Caco-2 (cell line): Measurements from ENCODE around the gene FUT8. TPM values are rescaled to one million over a fixed set of nuclear protein-coding genes. Genes with fewer than 3 reads are reported as not detected.

Experiments
- BruUV-seq: library from RNA; stranded (reverse); fragments of 400-500 nt; replicated peaks from 2 replicates; lab custom pipeline; 2021; lab: Mats Ljungman, UMichigan
- CTCF ChIA-PET: fragments of 300-600 bp; sonication (Branson Sonifier 250); formaldehyde crosslinking; loops from one replicate; lab custom pipeline; 2022; ENCODE audit warnings: antibody characterized with exemption; lab: Charles Lee
- POLR2A ChIA-PET: fragments of 300-600 bp; sonication (Branson Sonifier 250); formaldehyde crosslinking; loops from one replicate; lab custom pipeline; 2022; ENCODE audit warnings: antibody characterized with exemption; lab: Charles Lee
- DNase-seq, 2 experiments: peaks; one replicate each; pipeline versions ENCODE4 v3.0.0 to v3.0.0-alpha.2; 2020 to 2022
- H3K27me3 ChIP-seq: replicated peaks from 2 replicates; pipeline ENCODE4 v1.6.0; 2011; ENCODE audit warnings: low read length; ENCODE audit not compliant: control insufficient read depth, insufficient read depth
- H3K36me3 ChIP-seq: 2 replicates; pipeline ENCODE4 v1.5.1; 2011; ENCODE audit warnings: low read length; ENCODE audit not compliant: control insufficient read depth, insufficient read depth
- H3K4me1 ChIP-seq: fragments of 250-450 bp; sonication (Bioruptor Pico); 2 replicates; pipeline ENCODE4 v1.5.1; 2020; ENCODE audit warnings: mild to moderate bottlenecking
- H3K4me3 ChIP-seq: 2 replicates; pipeline ENCODE4 v1.5.1; 2011; ENCODE audit warnings: low read depth, mild to moderate bottlenecking, control low read depth, low read length
- H3K9me3 ChIP-seq: fragments of 250-450 bp; sonication (Bioruptor Pico); 2 replicates; pipeline ENCODE4 v1.5.1; 2020; ENCODE audit warnings: mild to moderate bottlenecking, moderate library complexity
- H3K27ac Mint-ChIP-seq: one replicate; pipeline ENCODE4 v1.8.0; 2022; ENCODE audit warnings: mixed read lengths; ENCODE audit not compliant: unreplicated experiment
- H3K27me3 Mint-ChIP-seq: one replicate; pipeline ENCODE4 v1.8.0; 2022; ENCODE audit warnings: mixed read lengths; ENCODE audit not compliant: insufficient read depth, unreplicated experiment
- H3K36me3 Mint-ChIP-seq: one replicate; pipeline ENCODE4 v1.8.0; 2022; ENCODE audit warnings: mild to moderate bottlenecking, mixed read lengths; ENCODE audit not compliant: insufficient read depth, unreplicated experiment
- H3K4me1 Mint-ChIP-seq: one replicate; pipeline ENCODE4 v1.8.0; 2022; ENCODE audit warnings: low read depth, mixed read lengths; ENCODE audit not compliant: unreplicated experiment
- H3K4me3 Mint-ChIP-seq: one replicate; pipeline ENCODE4 v1.8.0; 2022; ENCODE audit warnings: mild to moderate bottlenecking, moderate library complexity, mixed read lengths; ENCODE audit not compliant: unreplicated experiment
- H3K9me3 Mint-ChIP-seq: one replicate; pipeline ENCODE4 v1.8.0; 2022; ENCODE audit warnings: mixed read lengths; ENCODE audit not compliant: unreplicated experiment
- CTCF ChIP-seq, 2 experiments: fragments of 200-600 bp in 1 of 2; IDR thresholded peaks; 1 replicate in 1 of 2; 2 replicates in 1 of 2; pipeline versions ENCODE4 v1.5.1 to v1.8.0; 2011 to 2022; ENCODE audit warnings: antibody characterized with exemption in 1 of 2, control low read depth in 1 of 2, inconsistent platforms in 1 of 2, low read depth in 1 of 2, low read length in 1 of 2, mild to moderate bottlenecking in 1 of 2, moderate library complexity in 1 of 2; ENCODE audit not compliant: insufficient read depth in 1 of 2, severe bottlenecking in 1 of 2, unreplicated experiment in 1 of 2
- intact Hi-C: fragments of 100-400 bp; cut with micrococcal nuclease; formaldehyde crosslinking; loops from one replicate; pipeline ENCODE4 v1.10.0; 2022; ENCODE audit not compliant: unreplicated experiment
- total RNA-seq: library from RNA; stranded (reverse); gene quantifications from 2 replicates; pipeline ENCODE4 v1.2.3, GENCODE V29; 2022

The FUT8 gene
- total RNA-seq, 1 experiment from 2014 or later: 67.1 TPM

- no peak overlapping the region for H3K27ac Mint-ChIP-seq
- Histone ChIP-seq H3K4me3 (no peak overlapping the region), H3K27me3 (no peaks in the 10 kb centered on the region), H3K4me1 (no peaks in the 10 kb centered on the region), H3K9me3 (no peaks in the 10 kb centered on the region), H3K36me3 (no peaks in the 10 kb centered on the region)
- ChIA-PET CTCF (no interaction called here), POLR2A (no interaction called here)
- intact Hi-C loops: no loop called here
- H3K27me3 Mint-ChIP-seq: no peaks in the 10 kb centered on the region
- no peaks in the 10 kb centered on the region for H3K36me3 Mint-ChIP-seq
- DNase-seq: no peak
- no peak for TF ChIP-seq CTCF (IDR thresholded peaks at IDR 0.05; ENCODE audit: insufficient read depth in 1 of 2, low read depth in 1 of 2, low read length in 1 of 2, severe bottlenecking in 1 of 2, unreplicated experiment in 1 of 2)
- H3K4me3 Mint-ChIP-seq: no peak overlapping the region
- BruUV-seq: no TSS peak
- H3K4me1 Mint-ChIP-seq: peaks cover 4% of the 10 kb centered on the region
- H3K9me3 Mint-ChIP-seq: peaks cover 11% of the 10 kb centered on the region
Observed at GRCh38 chr14:65382586-65382985, 29.9 kb upstream of the FUT8 start.

GRCh38 chr14:65387171-65387570, 25.4 kb upstream of the FUT8 start:
- peaks cover 6% of the 10 kb centered on the region for H3K4me1 Mint-ChIP-seq
- no TSS peak for BruUV-seq
- DNase-seq: no peak
- POLR2A ChIA-PET: no interaction called here
- TF ChIP-seq CTCF (IDR thresholded peaks at IDR 0.05; ENCODE audit: insufficient read depth in 1 of 2, low read depth in 1 of 2, low read length in 1 of 2, severe bottlenecking in 1 of 2, unreplicated experiment in 1 of 2): no peak
- H3K36me3 Mint-ChIP-seq: no peaks in the 10 kb centered on the region
- CTCF ChIA-PET: no interaction called here
- H3K27me3 Mint-ChIP-seq: no peaks in the 10 kb centered on the region
- no peak overlapping the region for H3K27ac Mint-ChIP-seq
- Histone ChIP-seq H3K36me3 (no peaks in the 10 kb centered on the region), H3K27me3 (no peaks in the 10 kb centered on the region), H3K9me3 (no peaks in the 10 kb centered on the region), H3K4me3 (no peak overlapping the region), H3K4me1 (no peaks in the 10 kb centered on the region)
- intact Hi-C loops: no loop called here
- peaks cover 2% of the 10 kb centered on the region for H3K9me3 Mint-ChIP-seq
- no peak overlapping the region for H3K4me3 Mint-ChIP-seq

GRCh38 chr14:65387628-65388027, 24.9 kb upstream of the FUT8 start:
- no peaks in the 10 kb centered on the region for H3K36me3 Mint-ChIP-seq
- H3K27ac Mint-ChIP-seq: no peak overlapping the region
- ChIA-PET POLR2A (no interaction called here), CTCF (no interaction called here)
- intact Hi-C loops: no loop called here
- TF ChIP-seq CTCF (IDR thresholded peaks at IDR 0.05; ENCODE audit: insufficient read depth in 1 of 2, low read depth in 1 of 2, low read length in 1 of 2, severe bottlenecking in 1 of 2, unreplicated experiment in 1 of 2): no peak
- H3K27me3 Mint-ChIP-seq: no peaks in the 10 kb centered on the region
- no peaks in the 10 kb centered on the region for H3K9me3 Mint-ChIP-seq
- H3K4me1 Mint-ChIP-seq: peaks cover 6% of the 10 kb centered on the region
- no peaks in the 10 kb centered on the region for H3K4me1 ChIP-seq
- no peaks in the 10 kb centered on the region for H3K9me3 ChIP-seq
- no peak overlapping the region for H3K4me3 ChIP-seq
- no peaks in the 10 kb centered on the region for H3K27me3 ChIP-seq
- no peak for DNase-seq
- H3K4me3 Mint-ChIP-seq: no peak overlapping the region
- no peaks in the 10 kb centered on the region for H3K36me3 ChIP-seq
- BruUV-seq: no TSS peak
